ENCODE data around the gene SYNM. TPM values are rescaled to one million over a fixed set of nuclear protein-coding genes. Genes with fewer than 3 reads are reported as not detected.

Gene SYNM
- total RNA-seq, 1 experiment from 2014 or later: 3.3 TPM

- Histone ChIP-seq H3K9me3 (ENCODE audit: control insufficient read depth in 1 of 2, insufficient read depth in 1 of 2, low read depth in 1 of 2, low read length in 2 of 2) (no peaks in the 10 kb centered on the region), H3K27ac (ENCODE audit: low read depth, low read length) (peak overlapping the region; percentile 44; the same call in 1 of the 2 replicates), H3K36me3 (ENCODE audit: control insufficient read depth in 1 of 2, insufficient read depth in 2 of 2, low read length in 2 of 2) (no peaks in the 10 kb centered on the region), H3K9ac (ENCODE audit: low read length) (no peak overlapping the region), H3K79me2 (ENCODE audit: insufficient read depth, low read length) (no peaks in the 10 kb centered on the region), H3K9me2 (ENCODE audit: insufficient read depth) (no peaks in the 10 kb centered on the region), H4K20me1 (ENCODE audit: insufficient read depth) (no peaks in the 10 kb centered on the region), H2AFZ (ENCODE audit: low read depth, low read length, poor library complexity, severe bottlenecking) (no peak overlapping the region), H3K4me1 (ENCODE audit: control insufficient read depth in 1 of 2, insufficient read depth in 2 of 2, low read length in 2 of 2) (peaks cover 0 to 8% of the 10 kb centered on the region in 2 experiments; a peak in 2 of 4 replicates), H3K27me3 (ENCODE audit: insufficient read depth, low read length) (no peaks in the 10 kb centered on the region), H3K4me2 (ENCODE audit: low read length) (no peak overlapping the region), H3K4me3 (replicated peaks in 1 of 2; ENCODE audit: low read depth in 1 of 2, low read length in 2 of 2) (no peak overlapping the region)
- BruUV-seq (replicated peaks): no TSS peak
- RAD21 ChIA-PET (ENCODE audit: low non-redundant PET in 1 of 2, low total read pairs in 2 of 2, uncharacterized antibody in 2 of 2, unreplicated experiment in 2 of 2): interaction anchor here in 1 of 2 experiments (0.9 kb wide), 1 partner anchor 104 kb away, joined by 3 read pairs; no protein-coding TSS in a partner anchor
- CTCF ChIA-PET: interaction anchor here (0.9 to 1.3 kb wide), 7 partner anchors 17 to 651 kb away, joined by 3 to 7 read pairs (median 4); no protein-coding TSS in a partner anchor
- intact Hi-C loops (cut with micrococcal nuclease): loop anchor here (10.0 kb wide), 1 partner anchor 649 kb away; no protein-coding TSS in a partner anchor
- TF ChIP-seq SP1 (IDR thresholded peaks at IDR 0.05; ENCODE audit: low read depth): no peak
- TF ChIP-seq FOSL1 (IDR thresholded peaks at IDR 0.05; ENCODE audit: low read depth): no peak
- TF ChIP-seq CEBPB (IDR thresholded peaks at IDR 0.05; ENCODE audit: low read depth): no peak
- no peak for TF ChIP-seq TCF7L2 (IDR thresholded peaks at IDR 0.05; ENCODE audit: borderline replicate concordance, extremely low read depth, insufficient read depth, insufficient read length)
- TF ChIP-seq EZH2phosphoT487 (IDR thresholded peaks at IDR 0.05; ENCODE audit: borderline replicate concordance): no peak
- no peak for TF ChIP-seq SIN3A (IDR thresholded peaks at IDR 0.05; ENCODE audit: low read depth)
- TF ChIP-seq ZFX (IDR thresholded peaks at IDR 0.05): no peak
- no peak for TF ChIP-seq YY1 (IDR thresholded peaks at IDR 0.05; ENCODE audit: extremely low read depth, insufficient replicate concordance, low read depth, low read length)
- TF ChIP-seq JUND (IDR thresholded peaks at IDR 0.05): no peak
- no peak for TF ChIP-seq REST (IDR thresholded peaks at IDR 0.05; ENCODE audit: low read depth)
- DNase-seq (ENCODE audit: low read depth, low spot score) (no peak), ATAC-seq (no peak)
- POLR2A ChIA-PET: no interaction called here
Observed at GRCh38 chr15:99105514-99106341, 848 bp downstream of the SYNM start.

All from HCT116 (cell line).